IPS-18c (cell line): ENCODE data around the gene ARID5B.

ENCODE experiments used
- H3K4me3 ChIP-seq: 2 replicates; pipeline ENCODE4 v1.7.0; 2013; ENCODE audit warnings: low read depth, mild to moderate bottlenecking, low read length, moderate library complexity; ENCODE audit not compliant: insufficient read depth
- H3K9me3 ChIP-seq: one replicate; pipeline ENCODE4 v1.6.1; 2013; ENCODE audit warnings: mild to moderate bottlenecking, low read length, moderate library complexity; ENCODE audit not compliant: control insufficient read depth, insufficient read depth

The ARID5B gene

GRCh38 chr10:62037890-62038608 lies 136.6 kb downstream of the ARID5B start:
- no peak overlapping the region for H3K4me3 ChIP-seq
- no peaks in the 10 kb centered on the region for H3K9me3 ChIP-seq

- H3K9me3 ChIP-seq = no peaks in the 10 kb centered on the region
- H3K4me3 ChIP-seq = no peak overlapping the region
Observed at GRCh38 chr10:62038609-62039190, 137.2 kb downstream of the ARID5B start.

DNA sequence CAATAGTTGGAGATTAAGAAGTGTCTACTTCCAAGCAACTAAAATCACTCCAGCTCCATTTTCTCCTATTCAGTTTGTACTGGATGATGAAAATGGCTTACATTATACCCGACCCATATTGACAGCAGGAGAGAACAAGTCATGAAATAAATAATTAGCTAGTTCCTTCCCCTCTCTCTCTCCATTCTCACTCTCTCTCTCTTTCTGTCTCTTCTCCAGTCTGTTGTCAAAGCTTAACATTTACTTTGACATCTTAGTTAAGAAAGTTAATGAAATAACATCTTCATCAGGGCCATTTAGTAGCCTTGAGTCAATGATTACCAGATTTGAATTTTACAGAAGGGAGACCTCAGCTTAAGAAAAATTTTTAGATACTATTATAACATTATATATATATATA lies 138.5 kb downstream of the ARID5B start:
- H3K9me3 ChIP-seq = no peaks in the 10 kb centered on the region
- no peak overlapping the region for H3K4me3 ChIP-seq

GRCh38 chr10:62040881-62041280 lies 139.4 kb downstream of the ARID5B start:
- H3K4me3 ChIP-seq = no peak overlapping the region
- no peaks in the 10 kb centered on the region for H3K9me3 ChIP-seq

DNA sequence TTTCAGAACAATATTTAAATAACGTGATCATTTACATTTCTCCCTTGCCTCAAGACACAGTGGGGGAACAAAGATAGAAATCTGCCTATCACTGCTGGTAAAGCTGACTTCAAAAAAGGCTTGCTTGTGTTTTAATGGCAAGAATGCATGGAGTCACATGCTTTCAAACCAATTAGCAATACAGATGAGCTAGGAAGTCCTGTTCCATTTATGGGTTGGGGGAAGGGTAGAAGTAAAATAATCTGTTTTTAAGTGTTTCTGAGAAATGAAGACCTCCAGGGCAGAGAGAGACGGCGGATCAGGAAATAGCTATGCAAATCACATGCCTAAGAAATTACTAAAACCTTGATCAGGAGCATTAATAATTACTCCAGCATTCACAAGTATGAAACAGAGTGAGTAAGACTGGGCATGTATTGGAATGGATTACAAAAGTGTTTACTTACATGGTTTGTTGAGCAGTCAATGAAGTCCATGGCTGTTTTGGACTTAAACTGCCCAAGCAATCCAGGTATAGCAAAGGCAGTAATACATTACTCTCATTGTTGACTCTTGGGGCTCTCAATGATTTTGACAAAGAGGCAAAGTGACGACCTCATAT lies 142.0 kb downstream of the ARID5B start:
- no peak overlapping the region for H3K4me3 ChIP-seq
- H3K9me3 ChIP-seq = no peaks in the 10 kb centered on the region

- Histone ChIP-seq H3K4me3 (no peak overlapping the region), H3K9me3 (no peaks in the 10 kb centered on the region)
Observed at GRCh38 chr10:62044566-62044965, 143.1 kb downstream of the ARID5B start.

GRCh38 chr10:62045765-62046521 lies 144.4 kb downstream of the ARID5B start:
- H3K9me3 ChIP-seq = no peaks in the 10 kb centered on the region
- H3K4me3 ChIP-seq = no peak overlapping the region

GRCh38 chr10:62046522-62047227 lies 145.2 kb downstream of the ARID5B start:
- no peaks in the 10 kb centered on the region for H3K9me3 ChIP-seq
- no peak overlapping the region for H3K4me3 ChIP-seq

DNA sequence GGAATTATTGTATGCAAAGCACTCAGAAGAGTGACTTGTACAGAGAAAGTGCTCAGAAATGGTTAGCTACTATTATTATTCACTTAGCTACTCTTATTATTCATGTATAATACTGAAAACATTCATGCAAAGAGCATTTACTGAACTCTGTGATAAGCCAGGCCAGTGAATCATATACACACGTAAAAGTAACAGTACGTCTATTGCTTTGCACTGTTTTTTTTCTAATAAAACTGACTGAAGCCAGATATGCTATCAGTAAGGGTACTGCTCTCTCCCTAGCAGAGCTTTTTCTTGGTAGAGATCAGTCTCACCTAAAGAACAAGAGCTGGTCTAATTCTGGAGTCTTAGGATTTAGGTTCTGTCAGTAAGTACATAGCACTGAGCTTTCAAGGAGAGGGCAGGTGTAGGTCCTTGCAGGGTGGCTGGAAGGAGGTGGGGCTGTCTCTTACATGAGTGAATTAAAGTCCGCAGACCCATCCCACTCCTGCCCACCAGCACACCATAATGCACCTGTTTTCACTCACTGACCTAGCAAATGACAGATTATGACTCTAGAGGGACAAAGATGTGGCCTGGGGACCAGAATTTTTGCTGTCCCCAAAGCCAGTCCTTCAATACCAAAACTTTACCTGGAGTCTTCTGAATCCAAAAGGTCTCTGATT lies 145.9 kb downstream of the ARID5B start:
- no peak overlapping the region for H3K4me3 ChIP-seq

DNA sequence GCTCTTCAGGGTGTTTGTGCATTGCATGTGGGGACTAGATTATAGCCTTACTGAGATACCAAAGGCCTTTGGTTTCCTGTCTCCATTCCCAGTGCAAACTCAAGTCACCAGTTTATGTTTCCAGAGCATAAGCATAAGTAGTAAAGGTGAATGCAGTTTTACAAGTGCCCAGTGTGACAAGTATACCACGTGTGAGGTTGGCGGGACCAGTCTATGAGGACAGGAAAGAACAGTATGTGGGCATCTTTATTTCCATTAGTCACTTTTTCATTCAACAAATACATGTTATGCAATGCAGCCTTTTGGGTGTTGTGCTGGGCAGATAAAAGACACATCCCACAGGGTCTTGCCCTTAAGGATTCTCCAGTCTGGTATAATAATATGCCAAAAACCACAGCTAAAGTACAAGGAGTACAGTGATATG lies 146.5 kb downstream of the ARID5B start:
- H3K9me3 ChIP-seq = no peaks in the 10 kb centered on the region
- no peak overlapping the region for H3K4me3 ChIP-seq

More for the DNA sequence above, 145.9 kb downstream of the ARID5B start:
- no peaks in the 10 kb centered on the region for H3K9me3 ChIP-seq

DNA sequence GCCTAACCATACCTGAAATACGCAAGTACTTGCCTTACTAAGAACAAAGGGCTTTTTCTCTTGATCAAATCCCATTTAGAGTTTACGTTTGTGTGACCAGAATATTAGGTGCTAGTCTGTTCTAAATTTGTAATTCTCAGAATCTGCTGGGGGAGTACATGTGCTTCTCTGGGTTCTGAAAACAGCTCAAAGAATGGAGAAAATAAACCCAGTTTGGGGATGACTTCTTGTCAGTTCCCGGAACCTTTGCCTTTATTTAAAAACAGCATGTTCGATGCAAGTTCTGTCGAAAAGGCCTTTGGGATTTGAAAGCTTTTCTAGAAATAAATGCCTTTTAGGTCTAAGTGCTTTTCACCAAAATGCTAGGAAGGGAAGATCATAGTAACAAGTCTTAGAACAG lies 147.0 kb downstream of the ARID5B start:
- H3K4me3 ChIP-seq = no peak overlapping the region

DNA sequence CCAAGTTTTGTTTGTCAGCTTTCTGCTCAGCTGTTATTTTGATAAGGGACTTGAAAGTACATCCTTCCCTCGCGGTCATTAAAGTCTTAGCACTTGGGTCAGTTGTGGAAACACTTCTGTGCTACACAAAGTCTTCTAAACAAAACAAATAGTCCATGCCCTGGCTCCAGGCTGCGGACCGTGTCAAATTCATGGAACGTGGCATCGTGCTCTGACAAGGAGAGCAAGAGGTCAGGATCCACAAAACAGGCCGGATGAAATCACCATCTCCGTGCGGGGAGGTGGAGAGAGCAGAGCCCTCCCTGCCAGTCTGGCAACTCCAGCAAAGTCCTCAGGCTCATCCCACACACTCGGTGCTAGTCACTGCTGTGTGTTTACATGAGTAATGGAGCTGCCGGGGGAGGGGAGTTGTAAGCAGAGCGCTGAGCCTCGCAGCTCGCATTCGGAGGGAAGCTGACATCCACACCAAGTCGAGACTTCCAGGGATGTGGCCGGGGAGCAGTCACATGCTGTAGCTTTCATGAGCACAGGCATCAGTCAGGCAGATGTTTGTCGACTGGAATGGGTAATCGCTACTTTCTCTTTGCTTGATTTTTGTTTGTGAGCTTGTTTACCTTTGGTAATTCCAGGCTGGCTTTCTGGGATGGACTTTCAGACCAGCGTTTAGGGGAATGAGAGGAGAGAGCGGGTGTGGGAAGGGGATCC lies 147.6 kb downstream of the ARID5B start:
- H3K4me3 ChIP-seq = no peak overlapping the region
- H3K9me3 ChIP-seq = no peaks in the 10 kb centered on the region

More for the DNA sequence above, 147.0 kb downstream of the ARID5B start:
- H3K9me3 ChIP-seq = no peaks in the 10 kb centered on the region

DNA sequence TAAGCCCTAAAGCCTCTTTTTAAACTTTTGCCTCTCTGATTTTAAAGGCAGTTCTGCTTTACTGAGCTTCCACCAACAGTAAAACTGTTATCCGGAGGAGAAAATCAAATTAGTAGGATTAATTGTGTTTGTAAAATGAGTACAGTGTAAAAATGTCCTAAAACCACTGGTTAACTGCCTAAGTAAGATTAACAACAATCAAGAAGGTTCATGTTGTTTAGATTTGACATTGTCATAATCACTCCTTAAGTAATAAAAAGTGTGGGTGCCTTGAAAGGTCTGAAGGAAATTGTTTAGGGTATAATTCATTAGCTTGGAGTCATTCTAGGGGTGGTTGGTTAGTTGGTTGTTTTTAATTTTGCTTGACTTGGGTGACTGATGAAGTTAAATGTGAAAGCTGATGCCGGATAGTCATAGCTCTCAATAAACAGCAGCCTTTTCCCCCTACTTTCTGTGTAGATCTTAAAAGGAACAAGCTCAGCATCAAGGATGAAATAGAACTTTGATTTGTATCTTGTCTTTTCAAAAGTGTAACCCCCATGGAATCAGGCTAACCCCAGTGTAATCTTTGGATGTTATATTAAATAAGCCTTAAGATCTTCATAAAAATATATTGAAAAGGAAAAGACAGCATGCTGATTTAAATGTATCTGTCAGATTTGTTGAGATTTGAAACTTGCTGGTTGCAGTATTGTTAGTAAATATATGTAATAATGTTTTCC lies 148.3 kb downstream of the ARID5B start:
- no peak overlapping the region for H3K4me3 ChIP-seq

GRCh38 chr10:62050346-62050892 lies 148.9 kb downstream of the ARID5B start:
- H3K4me3 ChIP-seq = no peak overlapping the region
- H3K9me3 ChIP-seq = no peaks in the 10 kb centered on the region

More for the DNA sequence above, 148.3 kb downstream of the ARID5B start:
- no peaks in the 10 kb centered on the region for H3K9me3 ChIP-seq

DNA sequence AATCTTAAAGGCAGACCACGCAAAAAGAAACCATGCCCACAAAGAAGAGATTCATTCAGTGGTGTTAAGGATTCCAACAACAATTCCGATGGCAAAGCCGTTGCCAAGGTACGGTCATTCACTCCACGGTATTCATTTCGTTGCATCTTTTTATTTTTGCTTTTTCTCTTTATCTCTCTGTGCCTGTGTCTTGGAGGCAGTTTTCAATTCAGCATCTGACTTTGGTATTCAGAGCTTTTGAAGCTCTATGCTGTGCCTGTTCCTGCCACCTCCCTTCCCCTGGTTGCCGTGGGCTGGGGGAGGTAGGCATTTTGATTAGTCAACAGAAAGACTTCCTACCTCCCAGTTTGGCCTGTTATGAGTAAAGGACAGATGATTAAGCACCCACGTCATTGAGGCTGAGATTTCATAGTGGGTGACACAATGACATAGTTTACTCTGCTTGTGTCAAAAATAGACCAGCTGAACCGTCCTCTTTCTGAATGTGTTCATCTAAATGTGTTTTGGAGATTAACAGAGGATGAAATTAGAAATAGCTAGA lies 149.5 kb downstream of the ARID5B start:
- Histone ChIP-seq H3K4me3 (no peak overlapping the region), H3K9me3 (no peaks in the 10 kb centered on the region)
